OCI-LY1 (cell line): ENCODE results near the gene PSME3.

Experiments
- H2AFZ ChIP-seq: fragments of 200-600 bp; sonication (generic), shearing (Covaris generic); 2 replicates; pipeline ENCODE4 v1.6.0; 2014; ENCODE audit warnings: antibody characterized with exemption, mild to moderate bottlenecking, low read length
- H3F3A ChIP-seq: fragments of 200-600 bp; sonication (generic), shearing (Covaris generic); 2 replicates; pipeline ENCODE4 v1.6.0; 2014; ENCODE audit warnings: mild to moderate bottlenecking, antibody characterized with exemption, low read length, moderate library complexity; ENCODE audit not compliant: insufficient read depth
- H3K27ac ChIP-seq: fragments of 200-600 bp; sonication (generic); 2 replicates; pipeline ENCODE4 v1.5.1; 2014; ENCODE audit warnings: low read length, mixed run types, mild to moderate bottlenecking, low read depth; ENCODE audit not compliant: poor library complexity, severe bottlenecking
- H3K27me3 ChIP-seq: fragments of 200-600 bp; sonication (generic); 2 replicates; pipeline ENCODE4 v1.6.0; 2014; ENCODE audit warnings: antibody characterized with exemption, mild to moderate bottlenecking, low read length, moderate library complexity; ENCODE audit not compliant: insufficient read depth
- H3K36me3 ChIP-seq: fragments of 200-600 bp; sonication (generic); 2 replicates; pipeline ENCODE4 v1.6.1; 2014; ENCODE audit warnings: mild to moderate bottlenecking, antibody characterized with exemption, low read length, moderate library complexity, mixed read lengths; ENCODE audit not compliant: insufficient read depth
- H3K4me1 ChIP-seq: fragments of 200-600 bp; sonication (generic); 2 replicates; pipeline ENCODE4 v1.5.1; 2014; ENCODE audit warnings: mild to moderate bottlenecking, low read length, moderate library complexity; ENCODE audit not compliant: insufficient read depth, severe bottlenecking
- H3K4me2 ChIP-seq: fragments of 200-600 bp; sonication (generic), shearing (Covaris generic); 2 replicates; pipeline ENCODE4 v1.6.1; 2014; ENCODE audit warnings: low read length
- H3K4me3 ChIP-seq: fragments of 200-600 bp; sonication (generic); 2 replicates; pipeline ENCODE4 v1.5.1; 2014; ENCODE audit warnings: low read length, low read depth, mild to moderate bottlenecking, mixed read lengths; ENCODE audit not compliant: poor library complexity, severe bottlenecking
- H3K79me2 ChIP-seq: fragments of 200-600 bp; shearing (Covaris generic); 2 replicates; pipeline ENCODE4 v1.6.1; 2016; ENCODE audit warnings: mixed run types, low read length, mixed read lengths; ENCODE audit not compliant: insufficient read depth
- H3K9ac ChIP-seq: fragments of 200-600 bp; sonication (generic), shearing (Covaris generic); 2 replicates; pipeline ENCODE4 v1.6.1; 2014; ENCODE audit warnings: mild to moderate bottlenecking, low read length, mixed read lengths
- H3K9me2 ChIP-seq: fragments of 200-600 bp; sonication (generic), shearing (Covaris generic); 2 replicates; pipeline ENCODE4 v1.6.1; 2014; ENCODE audit warnings: low read depth, mild to moderate bottlenecking, low read length, mixed read lengths
- H3K9me3 ChIP-seq: fragments of 200-600 bp; shearing (Covaris generic); 2 replicates; pipeline ENCODE4 v1.6.1; 2014; ENCODE audit warnings: low read length, mixed read lengths
- H4K20me1 ChIP-seq: fragments of 200-600 bp; sonication (generic), shearing (Covaris generic); 2 replicates; pipeline ENCODE4 v1.6.0; 2016; ENCODE audit warnings: mild to moderate bottlenecking, low read length; ENCODE audit not compliant: insufficient read depth
- EZH2 ChIP-seq: fragments of 200-600 bp; sonication (generic), shearing (Covaris generic); IDR thresholded peaks from 2 replicates; pipeline ENCODE4 v1.8.0; 2017; ENCODE audit warnings: borderline replicate concordance, mixed run types, mild to moderate bottlenecking, antibody characterized with exemption, low read length, moderate library complexity, mixed read lengths
- TF ChIP-seq, protein P1 (sequence below): fragments of 200-600 bp; sonication (generic), shearing (Covaris generic); IDR thresholded peaks from 2 replicates; pipeline ENCODE4 v1.5.1; 2017; ENCODE audit warnings: mild to moderate bottlenecking, antibody characterized with exemption, low read length, moderate library complexity, mixed read lengths

Gene PSME3

DNA sequence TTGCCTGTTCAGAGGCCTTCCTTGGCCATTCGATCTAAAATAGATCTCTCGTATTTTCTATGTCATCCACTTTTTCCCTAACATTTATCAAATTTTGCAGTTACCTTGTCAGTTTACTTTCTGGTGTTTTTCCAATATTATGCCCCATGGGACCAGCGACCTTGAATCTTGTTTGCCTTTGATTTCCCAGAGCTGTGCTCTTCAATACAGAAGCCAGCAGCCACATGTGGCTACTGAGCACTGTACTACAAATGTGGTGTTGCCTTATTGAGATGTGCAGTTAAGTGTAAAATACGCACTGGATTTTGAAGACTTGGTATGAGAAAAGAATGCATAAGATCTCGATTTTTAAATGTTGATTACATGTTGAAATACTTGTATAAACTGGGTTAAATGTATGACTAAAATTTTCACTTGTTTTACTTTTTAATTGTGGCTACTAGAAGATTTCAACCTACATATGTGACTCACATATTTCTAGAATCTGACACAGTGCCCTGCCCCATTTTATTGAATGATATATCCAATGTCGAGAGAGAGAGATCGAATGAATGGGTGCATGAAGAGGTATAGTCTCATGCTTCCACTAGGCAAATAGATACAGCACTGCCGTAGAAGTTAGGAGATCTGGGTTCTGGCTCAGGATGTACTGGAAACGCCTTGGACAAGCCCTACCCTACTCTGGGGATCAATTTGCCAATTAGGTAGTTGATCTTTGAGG is 824 bp upstream of the PSME3 start:
- Histone ChIP-seq H3K79me2 (peaks cover 18% of the 10 kb centered on the region), H3K4me3 (peak overlapping the region; percentile 87), H3K4me1 (peaks cover 21% of the 10 kb centered on the region), H3K9me2 (no peaks in the 10 kb centered on the region), H3K27ac (peak overlapping the region; percentile 47), H3F3A (no peaks in the 10 kb centered on the region), H3K9me3 (no peaks in the 10 kb centered on the region), H3K36me3 (peaks cover 29% of the 10 kb centered on the region), H3K9ac (peak overlapping the region; percentile 95), H3K4me2 (peak overlapping the region; percentile 93), H4K20me1 (no peaks in the 10 kb centered on the region), H3K27me3 (no peaks in the 10 kb centered on the region), H2AFZ (no peak overlapping the region)
- no peak for TF ChIP-seq EZH2
- TF ChIP-seq, protein P1, sequence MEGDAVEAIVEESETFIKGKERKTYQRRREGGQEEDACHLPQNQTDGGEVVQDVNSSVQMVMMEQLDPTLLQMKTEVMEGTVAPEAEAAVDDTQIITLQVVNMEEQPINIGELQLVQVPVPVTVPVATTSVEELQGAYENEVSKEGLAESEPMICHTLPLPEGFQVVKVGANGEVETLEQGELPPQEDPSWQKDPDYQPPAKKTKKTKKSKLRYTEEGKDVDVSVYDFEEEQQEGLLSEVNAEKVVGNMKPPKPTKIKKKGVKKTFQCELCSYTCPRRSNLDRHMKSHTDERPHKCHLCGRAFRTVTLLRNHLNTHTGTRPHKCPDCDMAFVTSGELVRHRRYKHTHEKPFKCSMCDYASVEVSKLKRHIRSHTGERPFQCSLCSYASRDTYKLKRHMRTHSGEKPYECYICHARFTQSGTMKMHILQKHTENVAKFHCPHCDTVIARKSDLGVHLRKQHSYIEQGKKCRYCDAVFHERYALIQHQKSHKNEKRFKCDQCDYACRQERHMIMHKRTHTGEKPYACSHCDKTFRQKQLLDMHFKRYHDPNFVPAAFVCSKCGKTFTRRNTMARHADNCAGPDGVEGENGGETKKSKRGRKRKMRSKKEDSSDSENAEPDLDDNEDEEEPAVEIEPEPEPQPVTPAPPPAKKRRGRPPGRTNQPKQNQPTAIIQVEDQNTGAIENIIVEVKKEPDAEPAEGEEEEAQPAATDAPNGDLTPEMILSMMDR, result no peak

DNA sequence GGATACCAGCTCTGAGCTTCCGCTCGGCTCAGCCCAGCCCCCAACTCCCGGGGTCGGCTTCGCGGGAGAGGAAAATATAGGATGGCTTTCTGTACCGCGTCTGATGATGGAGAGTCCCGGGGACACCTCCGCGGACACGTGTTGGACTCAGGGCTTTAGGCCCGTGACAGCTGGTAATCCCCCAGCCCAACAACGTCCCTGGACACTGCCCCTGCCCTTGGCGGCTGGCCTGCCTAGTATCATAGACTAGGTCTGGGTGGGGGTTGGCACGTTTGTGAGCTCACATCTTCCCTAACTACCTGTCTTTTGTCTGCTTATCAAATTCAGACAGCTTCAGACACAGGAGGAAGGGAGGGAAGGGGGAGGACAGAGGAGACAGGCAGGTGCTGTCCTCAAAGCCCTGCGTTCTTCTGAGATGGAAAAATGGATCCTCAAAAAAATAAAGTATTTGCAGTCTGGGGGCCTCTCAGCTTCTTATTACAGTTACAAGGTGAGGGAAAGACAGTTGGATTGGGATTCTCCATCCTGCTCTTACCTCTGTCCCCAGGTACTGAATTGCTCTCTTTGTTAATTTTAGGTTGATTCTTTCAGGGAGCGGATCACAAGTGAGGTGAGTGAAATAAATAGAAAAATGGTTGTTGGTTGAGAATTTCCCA is 698 bp downstream of the PSME3 start:
- Histone ChIP-seq H3K9ac (peak overlapping the region; percentile 95), H3K4me1 (peaks cover 21% of the 10 kb centered on the region), H2AFZ (no peak overlapping the region), H3K4me2 (peak overlapping the region; percentile 93), H3K27me3 (no peaks in the 10 kb centered on the region), H3K27ac (peak overlapping the region; percentile 47), H3F3A (no peaks in the 10 kb centered on the region), H3K9me3 (no peaks in the 10 kb centered on the region), H3K4me3 (peak overlapping the region; percentile 87), H3K36me3 (peaks cover 44% of the 10 kb centered on the region), H3K9me2 (no peaks in the 10 kb centered on the region), H3K79me2 (peaks cover 18% of the 10 kb centered on the region), H4K20me1 (no peaks in the 10 kb centered on the region)
- TF ChIP-seq EZH2, result no peak
- TF ChIP-seq, protein P1, result no peak

DNA sequence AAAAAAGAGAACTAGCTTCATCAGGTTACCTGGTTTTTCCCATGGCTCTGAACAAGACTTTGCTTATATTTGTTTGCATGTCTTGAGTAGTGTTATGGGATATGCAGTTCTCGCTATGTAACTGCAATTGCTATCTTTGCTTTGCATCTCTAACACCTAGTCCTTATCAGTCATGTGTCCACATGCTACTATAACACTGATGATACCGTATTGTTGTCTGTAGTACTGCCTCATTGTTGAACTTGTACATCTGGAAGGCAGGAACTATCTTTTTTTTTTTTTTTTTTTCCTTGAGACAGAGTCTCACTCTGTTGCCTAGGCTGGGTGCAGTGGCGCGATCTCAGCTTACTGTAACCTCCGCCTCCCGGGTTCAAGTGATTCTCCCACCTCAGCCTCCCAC is 2.5 kb downstream of the PSME3 start:
- Histone ChIP-seq H3K27me3 (no peaks in the 10 kb centered on the region), H3K4me2 (no peak overlapping the region), H3K4me1 (peaks cover 21% of the 10 kb centered on the region), H3K9ac (no peak overlapping the region), H3F3A (no peaks in the 10 kb centered on the region), H3K27ac (no peak overlapping the region), H4K20me1 (no peaks in the 10 kb centered on the region), H3K9me2 (no peaks in the 10 kb centered on the region), H2AFZ (no peak overlapping the region), H3K79me2 (peaks cover 18% of the 10 kb centered on the region), H3K4me3 (no peak overlapping the region), H3K36me3 (peaks cover 62% of the 10 kb centered on the region), H3K9me3 (no peaks in the 10 kb centered on the region)
- TF ChIP-seq, protein P1, result no peak
- no peak for TF ChIP-seq EZH2
